Mesodermal cell (in vitro differentiated cells): ENCODE data around the gene PTPRQ.
"Not testable (repeated sequence)": the region's sequence is repeated elsewhere in the genome, so short reads cannot be mapped to it uniquely, and the experiment has no call there.

Experiments
- H3K27ac ChIP-seq: 2 replicates; pipeline ENCODE4 v1.7.0; 2013; ENCODE audit warnings: mild to moderate bottlenecking, low read depth, low read length, moderate library complexity; ENCODE audit not compliant: severe bottlenecking
- H3K36me3 ChIP-seq: 2 replicates; pipeline ENCODE4 v1.7.1; 2013; ENCODE audit warnings: mild to moderate bottlenecking, low read length, moderate library complexity; ENCODE audit not compliant: control insufficient read depth, insufficient read depth
- H3K4me1 ChIP-seq: one replicate; pipeline ENCODE4 v1.7.1; 2013; ENCODE audit warnings: mild to moderate bottlenecking, low read length; ENCODE audit not compliant: insufficient read depth, control insufficient read depth, poor library complexity, severe bottlenecking
- H3K4me3 ChIP-seq: 2 replicates; pipeline ENCODE4 v1.7.0; 2013; ENCODE audit warnings: low read length, control low read depth, mild to moderate bottlenecking; ENCODE audit not compliant: insufficient read depth, poor library complexity, severe bottlenecking; ENCODE audit errors: extremely low read depth
- H3K9me3 ChIP-seq: 2 replicates; pipeline ENCODE4 v1.7.1; 2013; ENCODE audit warnings: mild to moderate bottlenecking, low read length, moderate library complexity; ENCODE audit not compliant: control insufficient read depth
- WGBS, 2 experiments: methylation state at CpG; one replicate each; pipeline ENCODE4 v1.1.5; 2013; ENCODE audit warnings: missing lambda C conversion rate in 2 of 2; ENCODE audit not compliant: insufficient coverage in 2 of 2; 5-methylcytosine and 5-hydroxymethylcytosine counted together

The PTPRQ gene

GRCh38 chr12:80472236-80472635, 28.2 kb downstream of the PTPRQ start:
- no peaks in the 10 kb centered on the region for H3K9me3 ChIP-seq
- no peaks in the 10 kb centered on the region for H3K36me3 ChIP-seq
- no peak overlapping the region for H3K4me3 ChIP-seq
- no peak overlapping the region for H3K27ac ChIP-seq
- no peaks in the 10 kb centered on the region for H3K4me1 ChIP-seq

DNA sequence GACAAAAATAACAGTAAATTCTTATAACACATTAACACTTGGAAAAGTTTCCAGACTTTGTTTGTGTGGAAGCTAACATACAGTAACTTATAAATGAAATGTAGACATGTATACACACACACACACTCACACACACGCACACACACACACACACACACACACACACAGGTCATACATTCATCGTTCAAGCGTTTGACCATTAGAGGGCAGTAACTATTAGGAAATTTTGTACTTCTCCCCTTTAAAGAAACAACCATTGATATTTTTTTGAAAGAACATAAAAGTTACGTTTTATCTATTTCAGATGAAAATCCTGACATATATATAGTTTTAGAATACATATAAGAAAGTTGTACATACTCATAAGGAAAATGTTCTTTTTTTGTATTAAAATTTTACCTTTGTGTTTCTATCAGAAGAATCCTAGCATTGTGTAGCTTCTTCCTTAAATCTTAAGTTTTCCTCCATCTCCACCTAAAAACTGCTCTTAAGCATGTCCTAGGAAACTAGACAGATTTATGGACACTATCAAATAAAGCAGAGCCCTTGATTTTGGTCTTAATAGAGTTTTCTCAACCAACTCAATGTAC, 29.0 kb downstream of the PTPRQ start:
- Histone ChIP-seq H3K4me3 (no peak overlapping the region), H3K36me3 (no peaks in the 10 kb centered on the region), H3K4me1 (no peaks in the 10 kb centered on the region), H3K27ac (no peak overlapping the region), H3K9me3 (no peaks in the 10 kb centered on the region)
- no CpG with 5 or more reads among the region's 4 CpGs for WGBS, 2 experiments

- not testable (repeated sequence) for H3K9me3 ChIP-seq, H3K27ac ChIP-seq, H3K4me3 ChIP-seq, H3K36me3 ChIP-seq, H3K4me1 ChIP-seq
- WGBS, 2 experiments = 89 to 90% methylated on average over 24 of the region's 31 CpGs
Observed at GRCh38 chr12:80477521-80478145, 33.6 kb downstream of the PTPRQ start.

GRCh38 chr12:80484746-80485145, 40.7 kb downstream of the PTPRQ start:
- Histone ChIP-seq H3K4me3 (no peak overlapping the region), H3K9me3 (no peaks in the 10 kb centered on the region), H3K36me3 (no peaks in the 10 kb centered on the region), H3K27ac (no peak overlapping the region), H3K4me1 (no peaks in the 10 kb centered on the region)
- 100% methylated on average over 1 of the region's 2 CpGs; no CpG with 5 or more reads in 1 of the 2 experiments for WGBS, 2 experiments

DNA sequence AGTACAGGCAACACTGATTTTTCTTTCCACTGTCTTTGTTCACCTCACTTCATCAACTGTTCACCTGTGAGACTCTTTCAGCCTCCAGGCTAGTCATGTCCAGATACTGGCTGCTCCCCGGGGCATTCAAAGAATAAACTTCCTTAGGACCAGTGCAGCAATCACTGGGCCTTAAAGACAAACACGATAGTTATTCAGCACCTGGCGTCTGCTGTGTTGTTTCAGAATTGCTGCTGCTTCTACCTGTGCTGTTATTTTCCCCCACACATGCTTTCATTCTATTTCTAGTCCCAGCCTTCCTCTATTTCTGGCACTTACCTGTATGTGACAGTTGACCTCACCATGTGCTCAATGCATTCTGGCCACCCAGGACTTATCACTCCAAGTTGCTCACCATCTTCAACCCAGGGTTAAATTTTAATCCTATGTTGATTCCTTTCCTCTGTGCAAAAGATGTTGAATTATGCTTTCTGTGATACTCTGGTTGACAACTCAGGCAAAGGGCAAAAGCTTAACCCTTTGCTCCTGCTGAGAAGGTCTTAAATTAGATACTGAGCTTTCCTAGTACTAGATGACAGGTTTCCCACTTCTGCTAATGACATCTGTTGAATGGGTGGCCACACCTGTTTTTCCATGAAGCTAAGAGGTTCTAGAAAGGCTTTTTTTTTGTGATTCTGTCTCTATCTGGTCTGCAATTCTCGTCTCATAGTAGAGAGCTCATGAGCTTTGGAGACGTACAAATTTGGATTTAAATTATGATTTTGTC, 41.4 kb downstream of the PTPRQ start:
- WGBS, 2 experiments = 88 to 93% methylated on average over 3 to 4 of the region's 5 CpGs
- Histone ChIP-seq H3K4me3 (no peak overlapping the region), H3K4me1 (no peaks in the 10 kb centered on the region), H3K27ac (no peak overlapping the region), H3K9me3 (no peaks in the 10 kb centered on the region), H3K36me3 (no peaks in the 10 kb centered on the region)

GRCh38 chr12:80490329-80490728, 46.3 kb downstream of the PTPRQ start:
- H3K9me3 ChIP-seq = no peaks in the 10 kb centered on the region
- no peaks in the 10 kb centered on the region for H3K36me3 ChIP-seq
- WGBS, 2 experiments = 50% methylated on average over 1 of the region's 2 CpGs; no CpG with 5 or more reads in 1 of the 2 experiments
- peaks cover 5% of the 10 kb centered on the region for H3K4me1 ChIP-seq
- no peak overlapping the region for H3K27ac ChIP-seq
- H3K4me3 ChIP-seq = no peak overlapping the region

DNA sequence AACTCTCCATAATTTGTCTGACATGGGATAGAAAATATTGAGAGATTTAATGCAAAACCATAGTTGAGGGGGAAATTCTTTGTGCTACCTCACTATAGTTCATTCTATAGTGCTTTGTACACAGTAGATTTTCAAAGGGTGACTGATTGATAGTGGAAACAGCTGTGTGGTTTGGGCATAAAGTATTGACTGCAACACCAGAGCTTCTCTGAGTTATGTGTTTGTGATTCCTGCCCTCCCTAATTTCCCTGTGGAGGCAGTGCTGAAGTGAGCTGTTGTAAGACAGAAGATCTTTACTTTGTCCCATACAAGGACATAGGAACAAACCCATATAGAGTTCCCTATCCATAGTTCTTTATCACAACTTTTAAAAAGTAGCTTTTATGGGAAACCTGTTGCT, 47.1 kb downstream of the PTPRQ start:
- Histone ChIP-seq H3K36me3 (no peaks in the 10 kb centered on the region), H3K4me3 (no peak overlapping the region), H3K9me3 (no peaks in the 10 kb centered on the region), H3K4me1 (peaks cover 5% of the 10 kb centered on the region), H3K27ac (no peak overlapping the region)

GRCh38 chr12:80493466-80493865, 49.4 kb downstream of the PTPRQ start:
- WGBS, 2 experiments = no CpG with 5 or more reads among the region's 2 CpGs
- peaks cover 5% of the 10 kb centered on the region for H3K4me1 ChIP-seq
- no peak overlapping the region for H3K4me3 ChIP-seq
- no peak overlapping the region for H3K27ac ChIP-seq
- no peaks in the 10 kb centered on the region for H3K9me3 ChIP-seq
- no peaks in the 10 kb centered on the region for H3K36me3 ChIP-seq

DNA sequence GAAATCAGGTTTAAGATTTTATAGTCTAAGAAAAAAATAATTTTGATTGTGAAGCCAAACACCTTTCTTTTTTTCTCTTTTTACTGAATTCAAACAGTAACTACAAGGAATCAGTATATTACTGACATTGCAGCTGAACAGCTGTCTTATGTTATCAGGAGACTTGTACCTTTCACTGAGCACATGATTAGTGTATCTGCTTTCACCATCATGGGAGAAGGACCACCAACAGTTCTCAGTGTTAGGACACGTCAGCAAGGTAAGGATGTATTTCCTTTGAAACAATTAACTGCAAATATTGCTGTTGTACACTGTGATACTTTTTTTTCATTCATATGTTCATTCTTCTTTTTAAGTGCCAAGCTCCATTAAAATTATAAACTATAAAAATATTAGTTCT, 50.8 kb downstream of the PTPRQ start:
- Histone ChIP-seq H3K27ac (no peak overlapping the region), H3K9me3 (no peaks in the 10 kb centered on the region), H3K4me3 (no peak overlapping the region), H3K4me1 (peaks cover 5% of the 10 kb centered on the region), H3K36me3 (no peaks in the 10 kb centered on the region)
- WGBS, 2 experiments = no CpG with 5 or more reads among the region's 1 CpG

- Histone ChIP-seq H3K4me1 (no peaks in the 10 kb centered on the region), H3K27ac (no peak overlapping the region), H3K36me3 (no peaks in the 10 kb centered on the region), H3K9me3 (no peaks in the 10 kb centered on the region), H3K4me3 (no peak overlapping the region)
- 100% methylated on average over 1 of the region's 2 CpGs; no CpG with 5 or more reads in 1 of the 2 experiments for WGBS, 2 experiments
Observed at GRCh38 chr12:80498059-80498728, 54.2 kb downstream of the PTPRQ start.
